AML-193 (cell line): Measurements from ENCODE around the gene GAD2.

ENCODE experiments used
- DNase-seq, 2 experiments: peaks; one replicate each; lab custom pipeline; 2025; lab: John Stamatoyannopoulos, UW

Gene GAD2

GRCh38 chr10:26222563-26222962 is 6.0 kb downstream of the GAD2 start:
- DNase-seq = no peak

- DNase-seq = no peak
Measured at GRCh38 chr10:26225322-26225721, 8.7 kb downstream of the GAD2 start.

- no peak for DNase-seq
Measured at GRCh38 chr10:26227786-26228185, 11.2 kb downstream of the GAD2 start.

- DNase-seq = no peak
Measured at GRCh38 chr10:26232174-26232573, 15.6 kb downstream of the GAD2 start.

GRCh38 chr10:26235761-26236160 is 19.2 kb downstream of the GAD2 start:
- DNase-seq = no peak

- no peak for DNase-seq
Measured at GRCh38 chr10:26238378-26238777, 21.8 kb downstream of the GAD2 start.

- no peak for DNase-seq
Measured at GRCh38 chr10:26242706-26243350, 26.3 kb downstream of the GAD2 start.

GRCh38 chr10:26243351-26243720 is 26.8 kb downstream of the GAD2 start:
- no peak for DNase-seq

- DNase-seq = no peak
Measured at GRCh38 chr10:26249681-26250080, 33.1 kb downstream of the GAD2 start.

GRCh38 chr10:26251925-26252324 is 35.4 kb downstream of the GAD2 start:
- no peak for DNase-seq

GRCh38 chr10:26254616-26255015 is 38.0 kb downstream of the GAD2 start:
- DNase-seq = no peak

GRCh38 chr10:26259341-26259740 is 42.8 kb downstream of the GAD2 start:
- no peak for DNase-seq

GRCh38 chr10:26269754-26270153 is 53.2 kb downstream of the GAD2 start:
- DNase-seq = peak; percentile 36 to 49

- no peak for DNase-seq
Measured at GRCh38 chr10:26274391-26274790, 57.8 kb downstream of the GAD2 start.

GRCh38 chr10:26278295-26278694 is 61.7 kb downstream of the GAD2 start:
- no peak for DNase-seq

- DNase-seq = no peak
Measured at GRCh38 chr10:26290236-26290635, 73.7 kb downstream of the GAD2 start.

- DNase-seq = no peak
Measured at GRCh38 chr10:26291721-26292480, 75.3 kb downstream of the GAD2 start.

GRCh38 chr10:26296360-26296759 is 79.8 kb downstream of the GAD2 start:
- no peak for DNase-seq

GRCh38 chr10:26300001-26300400 is 83.4 kb downstream of the GAD2 start:
- DNase-seq = no peak

GRCh38 chr10:26303366-26303765 is 86.8 kb downstream of the GAD2 start:
- no peak for DNase-seq

GRCh38 chr10:26310361-26310760 is 93.8 kb downstream of the GAD2 start:
- DNase-seq = no peak

- DNase-seq = no peak
Measured at GRCh38 chr10:26311383-26311940, 94.9 kb downstream of the GAD2 start.

GRCh38 chr10:26314265-26315013 is 97.9 kb downstream of the GAD2 start:
- DNase-seq = no peak
